ENCODE measurements around the gene SRPX2. TPM values are rescaled to one million over a fixed set of nuclear protein-coding genes. Genes with fewer than 3 reads are reported as not detected.

The SRPX2 gene
- total and polyA plus RNA-seq, 2 of the 13 experiments (the other 11 are each of a cell fraction or from before 2014, with no cell fraction given): 1.5 to 6.7 TPM

DNA sequence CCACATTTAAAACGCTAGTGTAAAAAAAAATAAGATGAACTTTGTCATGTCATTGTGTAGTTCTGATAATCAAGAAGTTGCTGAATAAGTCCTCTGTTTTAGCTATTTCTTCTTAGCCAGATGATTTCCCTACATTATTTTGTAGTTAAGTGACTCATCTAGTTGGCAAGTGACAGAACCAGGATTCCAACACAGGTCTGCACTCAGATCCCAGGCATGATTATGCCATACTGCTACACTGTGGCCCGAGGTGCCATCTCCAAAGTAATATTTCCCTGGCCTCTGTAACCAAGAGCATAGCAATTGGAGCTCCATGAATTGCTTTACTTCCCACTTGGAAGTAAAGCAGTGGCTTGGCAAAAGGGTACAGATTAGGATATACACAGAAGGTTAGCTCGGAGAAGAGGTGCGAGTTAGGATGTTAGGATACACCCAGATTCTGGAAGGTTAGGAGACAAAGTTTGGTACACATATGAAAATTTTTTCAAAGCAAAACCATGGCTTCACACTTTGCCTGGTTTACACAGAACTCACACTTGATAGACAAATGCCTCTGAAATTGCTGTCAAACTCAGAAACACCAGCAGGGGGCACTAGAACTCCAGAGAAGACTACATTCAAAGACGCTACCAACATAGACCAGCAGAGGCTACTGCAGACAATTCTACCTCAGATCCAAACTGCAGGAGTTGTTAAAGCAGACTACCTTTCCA is 41.4 kb downstream of the SRPX2 start (continued):
- TF ChIP-seq TBX2 (CRISPR knock-in tag; IDR thresholded peaks at IDR 0.05; ENCODE audit: borderline replicate concordance): no peak

DNA sequence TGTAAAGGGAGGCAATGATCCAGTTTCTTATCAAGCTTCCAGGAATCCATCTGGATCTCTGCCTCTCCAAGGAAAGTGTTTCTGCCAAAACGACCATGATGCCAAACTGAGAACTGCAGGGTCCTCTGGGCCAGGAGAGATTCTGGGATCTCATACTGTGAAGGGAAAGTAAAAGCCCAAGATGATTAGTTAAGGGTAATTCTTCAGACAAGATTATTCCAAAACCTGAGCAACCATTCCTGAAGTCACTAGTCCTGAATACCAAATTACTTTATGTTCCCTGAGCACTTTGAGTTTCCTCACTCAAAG is 42.0 kb downstream of the SRPX2 start:
- intact Hi-C loops (cut with micrococcal nuclease; ENCODE audit: unreplicated experiment): loop anchor here (1.0 to 10.0 kb wide), 2 partner anchors 82 to 171 kb away; no protein-coding TSS in a partner anchor
- no peak overlapping the region for H2AFZ ChIP-seq (ENCODE audit: low read length)
- ATAC-seq (no peak), DNase-seq (ENCODE audit: low spot score) (no peak), FAIRE-seq (no peak)
- BruUV-seq (replicated peaks): no TSS peak
- in situ Hi-C loops (cut with HindIII; ENCODE audit: extremely low pct_ligation_motif_present, low pct_unique_long_range_greater_than_20kb): loop anchor here (5.0 kb wide), 1 partner anchor 81 kb away; no protein-coding TSS in a partner anchor
- H3K4me3 ChIP-seq (replicated peaks in 1 of 3; ENCODE audit: insufficient read depth in 1 of 3, low read depth in 2 of 3, low read length in 3 of 3): no peak overlapping the region
- H3K9me3 ChIP-seq (ENCODE audit: low read length): no peaks in the 10 kb centered on the region
- no peaks in the 10 kb centered on the region for H4K20me1 ChIP-seq (ENCODE audit: insufficient read depth, low read length)
- no peak overlapping the region for H3K27ac ChIP-seq (ENCODE audit: extremely low read length, insufficient read depth, low read length)
- H3K36me3 ChIP-seq (replicated peaks in 1 of 2; ENCODE audit: control insufficient read depth in 1 of 2, insufficient read depth in 2 of 2, low read length in 2 of 2): no peaks in the 10 kb centered on the region
- H3K79me2 ChIP-seq (ENCODE audit: insufficient read depth, low read length): no peaks in the 10 kb centered on the region
- no peak overlapping the region for H3K9ac ChIP-seq (ENCODE audit: insufficient read depth, low read depth, low read length)
- H3K4me1 ChIP-seq (ENCODE audit: insufficient read depth, low read length): no peaks in the 10 kb centered on the region
- CTCF ChIA-PET (ENCODE audit: low intra/inter-chr PET ratio, low total read pairs): interaction anchor here (0.8 to 5.6 kb wide), 4 partner anchors 15 to 174 kb away, joined by 3 to 139 read pairs (median 3); no protein-coding TSS in a partner anchor
- POLR2A ChIA-PET: no interaction called here
- H3K4me2 ChIP-seq (ENCODE audit: low read depth, low read length): no peak overlapping the region
- H3K27me3 ChIP-seq (ENCODE audit: control insufficient read depth in 1 of 2, insufficient read depth in 2 of 2, low read length in 2 of 2): no peaks in the 10 kb centered on the region
- 0% methylated on average over 1 of the region's 1 CpG for WGBS (ENCODE audit: low lambda C conversion rate)
- TF ChIP-seq MYC (CRISPR knock-in tag; IDR thresholded peaks at IDR 0.05; ENCODE audit: borderline replicate concordance) (no peak), ADNP (CRISPR knock-in tag; IDR thresholded peaks at IDR 0.05) (no peak), TCF7 (IDR thresholded peaks at IDR 0.05; ENCODE audit: low read depth) (no peak), KAT2B (IDR thresholded peaks at IDR 0.05; ENCODE audit: borderline replicate concordance, low read depth, low read length) (no peak), ARNT2 (CRISPR knock-in tag; IDR thresholded peaks at IDR 0.05; ENCODE audit: low read depth) (no peak), IRF2 (CRISPR knock-in tag; IDR thresholded peaks at IDR 0.05) (no peak), ZBTB21 (CRISPR knock-in tag; IDR thresholded peaks at IDR 0.05) (no peak), ZSCAN30 (CRISPR knock-in tag; IDR thresholded peaks at IDR 0.05) (no peak), MXI1 (IDR thresholded peaks at IDR 0.05; ENCODE audit: borderline replicate concordance, low read depth, low read length) (no peak), MATR3 (CRISPR knock-in tag; IDR thresholded peaks at IDR 0.05) (no peak), RFX1 (IDR thresholded peaks at IDR 0.05) (no peak), ZNF441 (CRISPR knock-in tag; IDR thresholded peaks at IDR 0.05; ENCODE audit: borderline replicate concordance) (no peak), ZNF3 (CRISPR knock-in tag; IDR thresholded peaks at IDR 0.05) (no peak)
- TF ChIP-seq, protein P1, sequence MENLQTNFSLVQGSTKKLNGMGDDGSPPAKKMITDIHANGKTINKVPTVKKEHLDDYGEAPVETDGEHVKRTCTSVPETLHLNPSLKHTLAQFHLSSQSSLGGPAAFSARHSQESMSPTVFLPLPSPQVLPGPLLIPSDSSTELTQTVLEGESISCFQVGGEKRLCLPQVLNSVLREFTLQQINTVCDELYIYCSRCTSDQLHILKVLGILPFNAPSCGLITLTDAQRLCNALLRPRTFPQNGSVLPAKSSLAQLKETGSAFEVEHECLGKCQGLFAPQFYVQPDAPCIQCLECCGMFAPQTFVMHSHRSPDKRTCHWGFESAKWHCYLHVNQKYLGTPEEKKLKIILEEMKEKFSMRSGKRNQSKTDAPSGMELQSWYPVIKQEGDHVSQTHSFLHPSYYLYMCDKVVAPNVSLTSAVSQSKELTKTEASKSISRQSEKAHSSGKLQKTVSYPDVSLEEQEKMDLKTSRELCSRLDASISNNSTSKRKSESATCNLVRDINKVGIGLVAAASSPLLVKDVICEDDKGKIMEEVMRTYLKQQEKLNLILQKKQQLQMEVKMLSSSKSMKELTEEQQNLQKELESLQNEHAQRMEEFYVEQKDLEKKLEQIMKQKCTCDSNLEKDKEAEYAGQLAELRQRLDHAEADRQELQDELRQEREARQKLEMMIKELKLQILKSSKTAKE (CRISPR knock-in tag; IDR thresholded peaks at IDR 0.05; ENCODE audit: borderline replicate concordance): no peak
- TF ChIP-seq, protein P2, sequence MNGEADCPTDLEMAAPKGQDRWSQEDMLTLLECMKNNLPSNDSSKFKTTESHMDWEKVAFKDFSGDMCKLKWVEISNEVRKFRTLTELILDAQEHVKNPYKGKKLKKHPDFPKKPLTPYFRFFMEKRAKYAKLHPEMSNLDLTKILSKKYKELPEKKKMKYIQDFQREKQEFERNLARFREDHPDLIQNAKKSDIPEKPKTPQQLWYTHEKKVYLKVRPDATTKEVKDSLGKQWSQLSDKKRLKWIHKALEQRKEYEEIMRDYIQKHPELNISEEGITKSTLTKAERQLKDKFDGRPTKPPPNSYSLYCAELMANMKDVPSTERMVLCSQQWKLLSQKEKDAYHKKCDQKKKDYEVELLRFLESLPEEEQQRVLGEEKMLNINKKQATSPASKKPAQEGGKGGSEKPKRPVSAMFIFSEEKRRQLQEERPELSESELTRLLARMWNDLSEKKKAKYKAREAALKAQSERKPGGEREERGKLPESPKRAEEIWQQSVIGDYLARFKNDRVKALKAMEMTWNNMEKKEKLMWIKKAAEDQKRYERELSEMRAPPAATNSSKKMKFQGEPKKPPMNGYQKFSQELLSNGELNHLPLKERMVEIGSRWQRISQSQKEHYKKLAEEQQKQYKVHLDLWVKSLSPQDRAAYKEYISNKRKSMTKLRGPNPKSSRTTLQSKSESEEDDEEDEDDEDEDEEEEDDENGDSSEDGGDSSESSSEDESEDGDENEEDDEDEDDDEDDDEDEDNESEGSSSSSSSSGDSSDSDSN (CRISPR knock-in tag; IDR thresholded peaks at IDR 0.05): no peak
- TF ChIP-seq, protein P3, sequence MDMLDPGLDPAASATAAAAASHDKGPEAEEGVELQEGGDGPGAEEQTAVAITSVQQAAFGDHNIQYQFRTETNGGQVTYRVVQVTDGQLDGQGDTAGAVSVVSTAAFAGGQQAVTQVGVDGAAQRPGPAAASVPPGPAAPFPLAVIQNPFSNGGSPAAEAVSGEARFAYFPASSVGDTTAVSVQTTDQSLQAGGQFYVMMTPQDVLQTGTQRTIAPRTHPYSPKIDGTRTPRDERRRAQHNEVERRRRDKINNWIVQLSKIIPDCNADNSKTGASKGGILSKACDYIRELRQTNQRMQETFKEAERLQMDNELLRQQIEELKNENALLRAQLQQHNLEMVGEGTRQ (IDR thresholded peaks at IDR 0.05; ENCODE audit: low read depth, low read length): no peak
- TF ChIP-seq, protein P3 (CRISPR knock-in tag; IDR thresholded peaks at IDR 0.05; ENCODE audit: borderline replicate concordance): no peak
